ENCODE data around the gene SP1.

SP1 gene

DNA sequence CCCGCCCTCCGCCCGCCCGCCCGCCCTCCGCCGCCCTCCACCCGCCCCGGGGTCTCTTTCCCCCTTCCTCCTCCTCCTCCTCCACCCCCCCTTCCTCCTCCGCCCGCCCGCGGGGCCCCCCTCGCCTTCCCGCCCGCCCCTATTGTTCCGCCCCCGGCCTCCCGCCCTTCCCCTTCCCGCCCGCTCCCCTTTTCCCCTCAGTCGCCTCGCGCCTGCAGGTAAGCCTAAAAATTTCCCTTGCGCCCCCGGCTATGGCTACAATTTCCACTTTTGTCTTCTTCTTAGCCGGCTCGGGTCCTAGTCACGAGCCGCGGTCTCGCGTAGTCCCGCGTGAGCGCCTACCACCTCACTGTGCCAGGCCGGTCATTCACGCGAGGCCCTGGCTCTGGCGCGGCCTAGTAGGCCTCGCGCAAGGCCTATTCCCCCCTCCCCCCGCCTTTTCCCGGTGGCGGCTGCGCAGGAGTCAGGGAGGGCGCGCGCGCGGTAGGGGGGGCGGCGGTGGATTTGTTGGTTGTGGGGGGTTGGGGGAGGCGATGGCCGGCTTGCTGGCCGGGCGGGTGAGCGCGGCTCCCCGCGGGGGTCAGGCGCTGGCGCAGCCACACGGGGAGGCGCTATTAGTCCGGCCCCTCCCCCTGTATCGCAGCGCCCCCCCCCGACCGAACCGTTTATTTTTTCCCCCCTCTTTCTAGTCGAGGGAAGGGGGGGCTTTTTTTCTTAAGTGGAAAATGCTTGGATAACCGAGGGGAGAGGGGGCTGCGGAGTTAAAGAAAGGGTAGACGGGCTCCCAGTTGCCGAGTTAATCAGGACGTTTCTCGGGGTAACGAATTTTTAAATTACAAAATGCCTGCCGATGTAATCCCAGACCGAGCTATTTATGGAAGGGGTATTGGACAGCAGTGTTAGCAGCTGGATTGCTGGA, 72.4 kb downstream of the SP1 start:
- DNase-seq = peak; percentile 79 to 92 (median 81)

GRCh38 chr12:53453953-53454640, 74.1 kb downstream of the SP1 start:
- DNase-seq = no peak

GRCh38 chr12:53454707-53455106, 74.7 kb downstream of the SP1 start:
- no peak for DNase-seq

GRCh38 chr12:53456654-53457366, 76.8 kb downstream of the SP1 start:
- no peak for DNase-seq

- DNase-seq = no peak
These were observed 79.1 kb downstream of the SP1 start for GRCh38 chr12:53459097-53459496.

GRCh38 chr12:53461059-53461458, 81.1 kb downstream of the SP1 start:
- DNase-seq = no peak

DNA sequence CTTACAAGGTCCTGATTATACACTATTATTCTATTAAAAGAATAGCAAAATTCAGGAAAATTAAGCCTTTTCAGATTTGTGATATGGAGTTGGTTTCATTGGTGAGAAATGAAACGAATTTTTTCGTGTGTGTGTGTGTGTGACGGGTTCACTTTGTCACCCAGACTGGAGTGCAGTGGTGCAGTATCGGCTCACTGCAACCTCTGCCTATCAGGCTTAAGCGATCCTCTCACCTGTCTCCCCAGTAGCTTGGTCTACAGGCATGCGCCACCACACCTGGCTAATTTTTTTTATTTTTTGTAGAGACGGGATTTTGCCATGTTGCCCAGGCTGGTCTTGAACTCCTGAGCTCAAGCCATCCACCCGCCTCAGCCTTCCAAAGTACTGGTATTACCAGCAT, 81.6 kb downstream of the SP1 start:
- no peak for DNase-seq

DNA sequence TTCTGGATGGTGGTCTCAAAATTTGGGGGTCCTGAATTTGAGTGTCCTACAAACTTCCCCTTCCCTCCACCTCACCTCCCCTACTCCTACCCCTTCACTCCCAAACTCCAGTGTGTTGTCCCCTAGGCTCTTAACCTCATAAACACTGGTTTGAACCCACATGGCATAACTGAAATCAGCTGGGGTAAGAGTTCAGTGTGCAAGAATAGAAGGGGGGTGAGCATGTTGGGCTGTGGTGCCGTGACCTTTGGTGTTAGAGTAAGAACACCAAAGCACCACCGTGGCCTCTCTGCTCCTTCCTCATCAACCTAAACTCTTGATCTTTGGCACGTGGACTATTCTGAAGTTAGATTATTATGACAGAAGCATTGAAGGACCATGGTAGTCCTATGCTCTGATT, 83.0 kb downstream of the SP1 start:
- DNase-seq = no peak

- no peak for DNase-seq
These were observed 84.0 kb downstream of the SP1 start for GRCh38 chr12:53463802-53464560.

DNA sequence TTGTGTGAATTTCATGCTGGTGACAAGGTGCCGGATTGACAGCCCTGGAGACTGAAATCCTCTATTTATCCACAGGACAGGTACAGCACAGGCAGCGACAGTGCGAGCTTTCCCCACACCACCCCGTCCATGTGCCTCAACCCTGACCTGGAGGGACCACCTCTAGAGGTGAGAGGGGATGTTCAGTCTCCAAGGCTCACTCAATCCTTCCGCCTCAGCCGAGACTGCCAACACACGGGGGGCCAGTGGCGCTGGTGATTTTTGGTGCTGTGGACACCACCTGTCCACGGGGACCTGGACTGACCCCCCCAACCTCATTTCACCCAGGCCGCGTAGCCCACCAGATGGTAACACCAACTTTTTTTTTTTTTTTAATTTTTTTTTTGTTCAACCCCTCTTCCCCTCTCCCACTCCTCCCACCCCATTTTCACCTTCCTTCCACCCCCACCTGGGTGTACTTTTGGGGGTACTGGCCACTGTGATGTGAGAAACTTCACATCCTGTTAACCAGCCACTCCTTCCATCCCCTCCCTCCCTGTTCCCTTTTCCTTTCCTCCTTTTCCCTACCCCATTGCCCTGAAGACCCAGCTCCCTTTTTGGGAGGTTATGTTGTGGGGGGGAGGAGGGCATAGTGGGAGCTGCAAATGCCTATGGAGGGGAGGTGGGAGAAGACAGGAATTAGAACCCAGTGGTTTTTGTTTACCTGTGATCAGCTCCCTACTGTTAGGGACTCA, 84.9 kb downstream of the SP1 start:
- no peak for DNase-seq

DNA sequence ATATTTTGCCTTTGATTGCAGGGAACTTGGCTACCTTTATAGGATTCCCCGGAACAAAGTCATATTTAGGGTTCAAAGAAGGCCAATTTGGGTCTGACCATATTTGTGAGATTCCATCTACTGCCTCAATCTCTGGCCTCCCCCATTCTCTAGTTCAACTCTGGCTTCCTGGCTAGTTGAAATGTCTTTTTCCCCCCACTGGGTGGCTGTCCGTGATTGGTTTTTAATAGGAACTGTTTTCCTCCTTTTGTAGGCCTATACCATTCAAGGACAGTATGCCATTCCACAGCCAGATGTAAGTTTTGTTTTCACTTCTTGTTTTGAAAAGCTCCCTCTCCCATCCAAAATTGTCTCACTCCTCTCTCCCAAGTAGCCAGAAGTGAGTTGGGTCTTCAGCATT, 85.7 kb downstream of the SP1 start:
- DNase-seq = no peak

Measured in suppressor macrophage treated with lipopolysaccharide for 1 hour (primary cell).